Uterus (tissue), 4 donors: ENCODE data around the gene UBR4. TPM values are rescaled to one million over a fixed set of nuclear protein-coding genes. Genes with fewer than 3 reads are reported as not detected.

Source experiments
- DNase-seq, 2 donors: peaks; one replicate each; pipeline ENCODE4 v3.0.0-alpha.2; 2019 to 2020
- H3K27ac ChIP-seq, 2 donors: fragments of 200-600 bp; sonication (generic); 1 replicate in 1 of 2; 2 replicates in 1 of 2; pipeline ENCODE4 v1.5.1; 2016 to 2018
- H3K27me3 ChIP-seq, 2 donors: fragments of 200-600 bp; sonication (generic); one replicate each; pipeline ENCODE4 v1.5.1; 2018 to 2019; ENCODE audit warnings: control low read depth in 1 of 2
- H3K36me3 ChIP-seq, 2 donors: fragments of 200-600 bp; sonication (generic); one replicate each; pipeline ENCODE4 v1.5.1; 2019; ENCODE audit warnings: control low read depth in 1 of 2
- H3K4me1 ChIP-seq, 2 donors: fragments of 200-600 bp; sonication (generic); one replicate each; pipeline ENCODE4 v1.5.1; 2018 to 2019; ENCODE audit warnings: control low read depth in 1 of 2
- H3K4me3 ChIP-seq, 2 donors: fragments of 200-600 bp; sonication (generic); 1 replicate in 1 of 2; 2 replicates in 1 of 2; pipeline ENCODE4 v1.5.1; 2018 to 2019; ENCODE audit warnings: mild to moderate bottlenecking in 1 of 2
- H3K9me3 ChIP-seq, 2 donors: fragments of 200-600 bp; sonication (generic); one replicate each; pipeline ENCODE4 v1.5.1; 2019; ENCODE audit warnings: control low read depth in 1 of 2
- POLR2A ChIP-seq, 2 donors: fragments of 450-650 bp; IDR thresholded peaks; one replicate each; pipeline ENCODE4 v1.6.1; 2016; ENCODE audit warnings: antibody characterized with exemption in 2 of 2, mild to moderate bottlenecking in 1 of 2, moderate library complexity in 1 of 2
- intact Hi-C: fragments of 100-400 bp; cut with DNase I; formaldehyde crosslinking; loops from one replicate; pipeline ENCODE4 v1.15.1; 2023; ENCODE audit warnings: low total_unique reads
- total RNA-seq, 4 donors: library from RNA; depleted of rRNA in 3 of 4; stranded (reverse); fragments of >200 nt in 3 of 4; gene quantifications; one replicate each; pipeline versions ENCODE4 v1.1.0 to v1.2.4, GENCODE V29; 2014 to 2023
- TF ChIP-seq, protein P1 (sequence below), 4 experiments: fragments of 200-600 bp in 2 of 4; fragments of 450-650 bp in 2 of 4; sonication (generic) in 2 of 4; IDR thresholded peaks; one replicate each; pipeline ENCODE4 v1.5.1; 2016 to 2019; ENCODE audit warnings: antibody characterized with exemption in 4 of 4, mild to moderate bottlenecking in 2 of 4, moderate library complexity in 1 of 4
- donor health status: DM: yes; HTN: yes; CAD: no.

UBR4 gene
- total RNA-seq, 4 donors from 2014 or later: 50.0 to 161 (median 105) TPM

DNA sequence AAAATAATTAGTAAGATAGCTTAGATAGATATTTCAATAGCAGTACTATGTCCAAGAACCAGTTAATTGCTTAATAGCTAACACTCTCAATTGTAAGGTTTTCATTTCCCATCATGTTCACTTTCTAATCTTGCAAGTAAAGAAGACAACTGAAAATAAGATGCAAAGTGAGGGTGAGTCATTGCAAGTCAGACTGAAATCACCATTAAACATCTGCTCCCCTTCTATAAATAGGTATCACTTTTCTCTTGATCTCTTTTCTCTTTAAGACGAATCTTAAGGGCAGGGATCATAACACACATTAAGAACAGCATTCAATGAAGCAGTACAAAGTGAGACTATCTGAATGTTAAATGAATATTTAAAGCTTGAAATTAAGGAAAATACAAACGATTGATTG is 40.4 kb downstream of the UBR4 start:
- intact Hi-C loops: no loop called here
- no peaks in the 10 kb centered on the region for H3K36me3 ChIP-seq
- H3K27me3 ChIP-seq: no peaks in the 10 kb centered on the region
- no peak overlapping the region for H3K27ac ChIP-seq
- DNase-seq: no peak
- H3K4me1 ChIP-seq: no peaks in the 10 kb centered on the region
- no peak for TF ChIP-seq POLR2A (IDR thresholded peaks at IDR 0.05)
- TF ChIP-seq, protein P1, sequence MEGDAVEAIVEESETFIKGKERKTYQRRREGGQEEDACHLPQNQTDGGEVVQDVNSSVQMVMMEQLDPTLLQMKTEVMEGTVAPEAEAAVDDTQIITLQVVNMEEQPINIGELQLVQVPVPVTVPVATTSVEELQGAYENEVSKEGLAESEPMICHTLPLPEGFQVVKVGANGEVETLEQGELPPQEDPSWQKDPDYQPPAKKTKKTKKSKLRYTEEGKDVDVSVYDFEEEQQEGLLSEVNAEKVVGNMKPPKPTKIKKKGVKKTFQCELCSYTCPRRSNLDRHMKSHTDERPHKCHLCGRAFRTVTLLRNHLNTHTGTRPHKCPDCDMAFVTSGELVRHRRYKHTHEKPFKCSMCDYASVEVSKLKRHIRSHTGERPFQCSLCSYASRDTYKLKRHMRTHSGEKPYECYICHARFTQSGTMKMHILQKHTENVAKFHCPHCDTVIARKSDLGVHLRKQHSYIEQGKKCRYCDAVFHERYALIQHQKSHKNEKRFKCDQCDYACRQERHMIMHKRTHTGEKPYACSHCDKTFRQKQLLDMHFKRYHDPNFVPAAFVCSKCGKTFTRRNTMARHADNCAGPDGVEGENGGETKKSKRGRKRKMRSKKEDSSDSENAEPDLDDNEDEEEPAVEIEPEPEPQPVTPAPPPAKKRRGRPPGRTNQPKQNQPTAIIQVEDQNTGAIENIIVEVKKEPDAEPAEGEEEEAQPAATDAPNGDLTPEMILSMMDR (IDR thresholded peaks at IDR 0.05): no peak
- no peaks in the 10 kb centered on the region for H3K9me3 ChIP-seq
- no peak overlapping the region for H3K4me3 ChIP-seq

DNA sequence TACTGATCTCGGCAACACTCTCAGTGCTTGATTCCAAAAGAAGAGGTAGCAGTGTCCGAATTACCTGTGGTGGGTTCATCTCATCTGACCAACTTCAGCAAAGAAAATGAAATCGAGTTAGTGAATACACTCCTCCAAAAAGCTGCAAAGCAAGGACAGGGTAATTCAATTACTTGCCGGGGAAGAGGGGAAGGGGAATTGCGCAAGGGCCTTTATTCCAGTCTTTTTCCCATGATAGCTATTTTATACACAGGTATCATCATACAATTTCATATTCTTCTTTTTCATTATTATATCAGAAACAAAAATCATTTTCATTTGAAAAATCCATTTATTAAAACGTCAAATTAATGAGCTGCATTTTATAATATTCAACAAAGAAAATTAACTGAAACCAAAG is 42.9 kb downstream of the UBR4 start:
- no peak overlapping the region for H3K4me3 ChIP-seq
- no peaks in the 10 kb centered on the region for H3K36me3 ChIP-seq
- no peak for TF ChIP-seq POLR2A (IDR thresholded peaks at IDR 0.05)
- TF ChIP-seq, protein P1 (IDR thresholded peaks at IDR 0.05): no peak
- H3K27ac ChIP-seq: no peak overlapping the region
- no peaks in the 10 kb centered on the region for H3K4me1 ChIP-seq
- intact Hi-C loops: no loop called here
- DNase-seq: no peak
- no peaks in the 10 kb centered on the region for H3K27me3 ChIP-seq
- H3K9me3 ChIP-seq: no peaks in the 10 kb centered on the region

DNA sequence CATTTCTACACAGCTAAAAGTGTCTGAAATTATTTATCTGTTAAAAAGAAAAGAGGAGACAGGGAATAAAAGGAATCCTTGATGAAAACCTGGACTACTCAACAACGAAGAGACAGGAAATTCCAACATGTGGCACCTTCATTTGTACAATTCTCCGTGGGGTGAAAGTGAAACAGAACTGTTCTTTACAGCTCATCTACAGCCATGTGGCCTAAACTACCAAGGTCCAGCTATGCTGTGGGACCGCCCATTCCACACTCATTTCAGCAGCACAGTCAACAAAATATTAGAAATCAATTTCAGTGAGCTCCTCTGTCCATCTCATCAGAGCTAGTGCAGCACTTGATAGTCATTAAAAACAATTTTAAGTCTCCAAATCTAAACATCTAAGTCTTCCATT is 44.0 kb downstream of the UBR4 start:
- Histone ChIP-seq H3K27me3 (no peaks in the 10 kb centered on the region), H3K27ac (peak overlapping the region; percentile 39 to 53), H3K4me1 (no peaks in the 10 kb centered on the region), H3K36me3 (no peaks in the 10 kb centered on the region), H3K9me3 (no peaks in the 10 kb centered on the region), H3K4me3 (no peak overlapping the region)
- intact Hi-C loops: no loop called here
- TF ChIP-seq, protein P1 (IDR thresholded peaks at IDR 0.05): no peak
- no peak for TF ChIP-seq POLR2A (IDR thresholded peaks at IDR 0.05)
- no peak for DNase-seq

DNA sequence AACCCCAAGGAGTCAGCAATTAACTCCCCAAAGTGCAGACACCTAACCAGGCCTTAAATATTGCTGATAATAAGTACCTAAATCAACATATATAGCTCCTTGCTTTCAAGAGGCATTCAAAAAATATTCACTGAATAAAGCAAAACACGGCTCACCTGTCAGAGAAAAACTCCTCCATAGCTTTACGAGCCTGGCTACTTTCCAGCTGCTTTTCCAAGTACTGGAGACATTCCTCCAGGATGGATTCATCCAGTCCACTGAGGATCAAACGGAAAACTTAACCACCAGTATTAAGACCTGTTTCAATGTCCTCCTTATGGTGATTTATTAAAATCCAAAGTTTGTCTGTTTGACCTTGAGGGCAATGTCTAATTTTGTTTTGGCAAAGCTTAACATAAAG is 44.6 kb downstream of the UBR4 start:
- peak overlapping the region; percentile 39 to 53 for H3K27ac ChIP-seq
- no peaks in the 10 kb centered on the region for H3K4me1 ChIP-seq
- DNase-seq: peak in 1 of 2 donors; percentile 66
- H3K36me3 ChIP-seq: no peaks in the 10 kb centered on the region
- no peaks in the 10 kb centered on the region for H3K9me3 ChIP-seq
- no peak overlapping the region for H3K4me3 ChIP-seq
- H3K27me3 ChIP-seq: no peaks in the 10 kb centered on the region
- TF ChIP-seq, protein P1 (IDR thresholded peaks at IDR 0.05): no peak
- TF ChIP-seq POLR2A (IDR thresholded peaks at IDR 0.05): no peak
- intact Hi-C loops: no loop called here

DNA sequence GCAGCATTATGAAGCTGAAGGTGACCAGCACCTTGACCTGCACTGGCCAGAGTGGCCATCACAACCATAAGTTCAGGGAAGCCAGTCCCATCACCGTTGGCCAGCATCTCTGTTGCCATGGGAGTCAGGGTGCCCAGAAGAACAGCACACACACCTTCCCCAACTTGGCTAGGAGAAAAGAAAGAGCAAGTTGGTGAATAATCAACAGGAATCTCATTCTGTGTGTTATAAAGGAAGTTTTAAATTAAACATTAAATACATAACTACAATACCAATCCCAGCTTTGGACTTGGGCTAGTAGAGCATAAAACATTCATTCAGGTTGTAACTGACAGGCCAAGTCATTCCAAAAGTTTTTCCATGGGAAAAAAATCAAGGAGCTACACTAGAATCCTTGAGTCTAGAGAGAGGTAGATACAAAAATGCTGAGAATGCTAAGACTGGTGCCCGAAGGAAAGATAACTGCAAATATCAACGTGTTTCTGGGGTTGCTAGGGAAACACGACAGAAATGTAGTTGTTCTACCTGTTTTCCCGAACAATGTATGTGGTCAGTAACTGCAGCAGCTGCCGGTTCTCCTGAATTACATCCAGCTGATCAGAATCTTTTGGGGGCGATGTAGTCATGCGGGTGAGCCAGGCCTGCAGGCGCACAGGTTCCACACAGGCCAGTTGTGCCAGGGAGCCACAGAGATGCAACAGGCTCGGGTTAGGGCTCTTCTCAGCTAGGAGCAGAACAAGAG is 45.6 kb downstream of the UBR4 start:
- DNase-seq: no peak
- no peak for TF ChIP-seq POLR2A (IDR thresholded peaks at IDR 0.05)
- TF ChIP-seq, protein P1 (IDR thresholded peaks at IDR 0.05): no peak
- Histone ChIP-seq H3K4me3 (no peak overlapping the region), H3K36me3 (no peaks in the 10 kb centered on the region), H3K27ac (peak overlapping the region; percentile 37 to 53), H3K27me3 (no peaks in the 10 kb centered on the region), H3K9me3 (no peaks in the 10 kb centered on the region), H3K4me1 (no peaks in the 10 kb centered on the region)
- intact Hi-C loops: no loop called here
